MM.1S (cell line): Measurements from ENCODE around the gene DPP6.
"Not testable (repeated sequence)": the region's sequence is repeated elsewhere in the genome, so short reads cannot be mapped to it uniquely, and the experiment has no call there.

Experiments
- CTCF ChIP-seq: fragments of 300-600 bp; sonication (generic); IDR thresholded peaks from 2 replicates; pipeline ENCODE4 v1.5.1; 2016; ENCODE audit warnings: antibody characterized with exemption, low read length, mixed read lengths
- EZH2 ChIP-seq: fragments of 300-600 bp; sonication (generic); optimal IDR thresholded peaks from 2 replicates; pipeline ENCODE3; 2017; ENCODE audit warnings: low read depth, mild to moderate bottlenecking, antibody characterized with exemption, low read length, mixed read lengths

GRCh38 chr7:154080249-154080648, 28.1 kb downstream of the DPP6 start:
- TF ChIP-seq CTCF, EZH2: not testable (repeated sequence)
